Breast epithelium (tissue), 4 donors: ENCODE data around the gene CCDC28B. TPM values are rescaled to one million over a fixed set of nuclear protein-coding genes. Genes with fewer than 3 reads are reported as not detected.

Experiments
- DNase-seq, 2 donors: peaks; one replicate each; pipeline ENCODE4 v3.0.0-alpha.2; 2019; ENCODE audit warnings: low spot score in 2 of 2
- H3K27ac ChIP-seq, 2 donors: fragments of 200-600 bp; sonication (generic) in 1 of 2; one replicate each; pipeline ENCODE4 v1.5.1; 2016 to 2019; ENCODE audit warnings: mild to moderate bottlenecking in 1 of 2
- H3K27me3 ChIP-seq, 2 donors: fragments of 200-600 bp; sonication (generic) in 1 of 2; one replicate each; pipeline versions ENCODE4 v1.5.1 to v1.6.0; 2017 to 2019; ENCODE audit warnings: control low read depth in 1 of 2, mild to moderate bottlenecking in 1 of 2
- H3K36me3 ChIP-seq: fragments of 200-600 bp; one replicate; pipeline ENCODE4 v1.5.1; 2019
- H3K4me1 ChIP-seq, 2 donors: fragments of 200-600 bp; sonication (generic); one replicate each; pipeline ENCODE4 v1.5.1; 2016 to 2019; ENCODE audit warnings: control low read depth in 1 of 2
- H3K4me3 ChIP-seq, 3 donors: fragments of 200-600 bp; sonication (generic); 1 replicate in 2 of 3; 2 replicates in 1 of 3; pipeline ENCODE4 v1.5.1; 2016 to 2019; ENCODE audit warnings: mild to moderate bottlenecking in 3 of 3, moderate library complexity in 2 of 3
- H3K9me3 ChIP-seq, 2 donors: fragments of 200-600 bp; sonication (generic) in 1 of 2; one replicate each; pipeline ENCODE4 v1.5.1; 2016 to 2019; ENCODE audit warnings: control low read depth in 1 of 2
- CTCF ChIP-seq, 3 donors: fragments of 450-650 bp; IDR thresholded peaks; one replicate each; pipeline ENCODE4 v1.5.1; 2016 to 2017; ENCODE audit warnings: antibody characterized with exemption in 3 of 3, mild to moderate bottlenecking in 3 of 3, moderate library complexity in 3 of 3
- POLR2A ChIP-seq: fragments of 450-650 bp; IDR thresholded peaks from one replicate; pipeline ENCODE4 v1.6.1; 2016; ENCODE audit warnings: antibody characterized with exemption, mild to moderate bottlenecking, moderate library complexity
- POLR2AphosphoS5 ChIP-seq, 3 donors: sonication (generic); formaldehyde crosslinking; IDR thresholded peaks; one replicate each; pipeline ENCODE4 v1.6.1; 2017; ENCODE audit warnings: antibody characterized with exemption in 3 of 3
- intact Hi-C: fragments of 100-400 bp; cut with DNase I; formaldehyde crosslinking; loops from one replicate; pipeline ENCODE4 v1.15.1; 2023; ENCODE audit warnings: low total_unique reads
- total RNA-seq, 3 donors: library from RNA; depleted of rRNA; stranded (reverse); fragments of >200 nt; gene quantifications; one replicate each; pipeline ENCODE4 v1.1.0, GENCODE V29; 2016

The CCDC28B gene
- total RNA-seq, 3 donors from 2014 or later = 1.4 to 5.2 (median 4.1) TPM

DNA sequence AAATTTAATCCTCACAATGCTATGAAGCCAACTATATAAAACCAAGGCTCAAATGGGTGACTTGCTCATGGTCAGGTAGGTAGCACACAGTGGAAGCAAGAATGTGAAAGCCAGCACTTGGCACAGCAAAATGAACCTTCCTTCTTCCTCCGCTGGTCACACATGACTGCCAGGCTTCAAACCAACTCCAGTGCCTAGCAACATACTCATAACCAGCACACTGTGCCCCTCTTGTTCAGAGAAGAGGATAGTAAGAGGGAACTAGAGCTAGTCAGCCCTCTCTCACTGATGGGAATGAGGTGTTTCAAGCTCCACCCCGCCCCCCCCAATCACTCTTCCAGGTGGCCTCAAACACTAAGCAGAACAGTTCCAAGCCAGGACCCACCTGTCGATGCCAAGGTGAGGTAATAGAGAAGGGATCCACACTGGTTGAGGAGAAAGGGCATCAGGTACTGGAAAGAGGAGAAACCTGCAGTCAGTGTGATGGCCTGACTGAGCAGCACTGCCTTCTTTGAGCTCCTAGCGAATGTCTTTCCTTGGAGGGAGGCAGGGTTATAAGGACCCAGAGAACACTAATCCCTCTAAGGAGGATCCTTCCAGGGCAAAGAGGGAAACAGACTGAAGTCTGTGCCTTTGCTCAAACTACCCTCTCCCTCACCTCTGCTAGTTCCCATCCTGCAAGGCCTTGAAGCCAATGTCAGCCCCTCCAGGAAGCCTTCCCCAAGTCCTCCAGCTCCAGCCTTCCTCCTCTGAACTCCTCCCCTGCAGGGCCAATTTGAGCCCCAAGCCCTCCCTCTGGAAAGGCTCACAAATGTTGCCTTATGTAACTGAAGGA, 20.6 kb downstream of the CCDC28B start:
- Histone ChIP-seq H3K9me3 (no peaks in the 10 kb centered on the region), H3K4me1 (peaks cover 10% of the 10 kb centered on the region in 2 donors), H3K4me3 (peak overlapping the region; percentile 66 to 92 (median 85)), H3K27ac (peak overlapping the region in 1 of 2 donors; percentile 97), H3K36me3 (no peaks in the 10 kb centered on the region), H3K27me3 (no peaks in the 10 kb centered on the region)
- intact Hi-C loops = no loop called here
- DNase-seq = no peak
- TF ChIP-seq POLR2A (no peak), POLR2AphosphoS5 (IDR thresholded peaks at IDR 0.05) (no peak), CTCF (IDR thresholded peaks at IDR 0.05) (no peak)

DNA sequence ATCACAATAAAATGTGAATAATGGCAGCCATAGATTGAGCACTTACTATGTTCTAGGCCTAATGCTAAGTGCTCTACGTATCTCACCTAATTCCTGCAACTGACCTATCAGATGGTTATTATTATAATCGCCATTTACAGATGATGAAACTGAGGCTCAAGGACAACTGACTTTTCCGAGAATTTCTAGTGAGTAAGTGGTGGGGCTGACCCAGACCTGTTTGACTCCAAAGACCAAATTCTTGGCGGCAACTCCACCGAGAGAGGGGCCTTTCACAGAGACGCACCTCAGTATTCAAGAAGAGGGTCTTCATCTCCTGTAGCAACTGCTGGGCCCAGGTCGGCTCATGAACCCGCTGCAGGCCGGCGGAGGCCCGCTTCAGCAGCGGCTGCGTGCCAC, 21.2 kb downstream of the CCDC28B start:
- intact Hi-C loops = no loop called here
- no peaks in the 10 kb centered on the region for H3K9me3 ChIP-seq
- peaks cover 10% of the 10 kb centered on the region in 2 donors for H3K4me1 ChIP-seq
- H3K27me3 ChIP-seq = no peaks in the 10 kb centered on the region
- H3K27ac ChIP-seq = peak overlapping the region; percentile 97
- no peaks in the 10 kb centered on the region for H3K36me3 ChIP-seq
- peak overlapping the region; percentile 66 to 92 (median 85) for H3K4me3 ChIP-seq
- TF ChIP-seq CTCF (IDR thresholded peaks at IDR 0.05) = no peak
- no peak for TF ChIP-seq POLR2AphosphoS5 (IDR thresholded peaks at IDR 0.05)
- TF ChIP-seq POLR2A = no peak
- DNase-seq = no peak

DNA sequence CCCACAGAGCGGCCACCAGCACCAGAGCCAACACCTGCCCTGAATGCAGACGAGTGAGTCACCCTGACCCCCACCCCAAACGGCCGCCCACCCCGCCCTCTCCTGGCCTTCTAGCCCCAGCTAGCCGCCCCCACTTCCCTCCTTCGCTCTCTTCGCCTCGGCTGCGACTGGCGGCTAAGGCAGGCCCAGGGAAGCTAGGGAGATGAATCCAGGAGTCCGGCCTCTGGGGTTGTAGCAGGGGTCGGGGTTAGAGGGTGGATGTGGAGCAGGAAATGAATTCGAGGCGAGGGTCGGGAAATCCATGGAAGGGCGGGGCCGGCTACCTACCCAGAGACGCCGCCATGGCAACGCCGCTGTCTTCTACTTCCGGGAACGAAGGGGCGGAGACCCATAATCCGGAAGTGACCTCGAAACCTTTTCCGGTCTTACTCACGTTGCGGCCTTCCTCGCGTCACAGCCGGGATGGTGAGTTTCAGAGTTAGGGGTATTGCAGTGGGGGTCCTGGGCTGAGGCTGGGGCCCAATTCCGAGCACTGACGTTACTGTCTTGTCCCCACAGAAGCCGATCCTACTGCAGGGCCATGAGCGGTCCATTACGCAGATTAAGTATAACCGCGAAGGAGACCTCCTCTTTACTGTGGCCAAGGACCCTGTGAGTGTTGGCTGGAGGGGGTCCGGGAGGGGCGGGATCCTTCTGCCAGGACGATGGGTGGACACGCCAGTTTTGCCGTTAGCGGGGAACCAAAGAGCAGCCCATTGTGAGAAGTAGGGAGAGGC, 21.8 kb downstream of the CCDC28B start, which contains the start of the genes EIF3I and TMEM234:
Gene EIF3I, plus strand, starts transcription at position 428 of the 776 bp plus-strand sequence. Its CDS starts 35 bp downstream, at position 463.
Gene TMEM234, minus strand, starts transcription at position 374 of the 776 bp plus-strand sequence. Its CDS starts 31 bp downstream, at position 343.
- intact Hi-C loops = no loop called here
- no peaks in the 10 kb centered on the region for H3K27me3 ChIP-seq
- H3K9me3 ChIP-seq = no peaks in the 10 kb centered on the region
- H3K4me3 ChIP-seq = peak within 1 kb of the TSS; percentile 66 to 92 (median 85)
- H3K27ac ChIP-seq = peak within 1 kb of the TSS; percentile 97
- TF ChIP-seq CTCF (IDR thresholded peaks at IDR 0.05) (no peak), POLR2AphosphoS5 (IDR thresholded peaks at IDR 0.05) (peak; percentile 94 to 99 (median 97)), POLR2A (peak; percentile 79)
- DNase-seq = peak; percentile 92 to 93
- H3K4me1 ChIP-seq = peaks cover 10% of the 10 kb centered on the region in 2 donors
- H3K36me3 ChIP-seq = no peaks in the 10 kb centered on the region

DNA sequence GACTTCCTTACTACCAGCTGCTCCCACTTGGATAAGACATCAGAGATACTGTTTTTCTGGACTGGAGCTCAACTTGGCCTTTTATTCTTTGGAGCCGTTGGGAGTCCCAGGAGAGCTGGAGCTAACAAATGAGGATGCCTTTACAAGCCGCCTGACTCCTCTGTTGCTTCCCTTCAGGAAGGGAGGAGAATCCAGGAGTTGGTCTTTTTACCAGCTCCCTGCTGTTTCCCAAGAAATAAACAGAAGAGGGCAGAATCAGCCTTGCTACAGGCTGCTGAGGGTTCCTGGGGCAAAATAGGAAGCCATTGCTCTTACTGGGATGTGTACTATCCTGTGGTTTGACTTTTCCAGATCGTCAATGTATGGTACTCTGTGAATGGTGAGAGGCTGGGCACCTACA, 23.3 kb downstream of the CCDC28B start:
- intact Hi-C loops = no loop called here

More for the DNA sequence above, 23.3 kb downstream of the CCDC28B start:
- H3K9me3 ChIP-seq = no peaks in the 10 kb centered on the region
- H3K36me3 ChIP-seq = peaks cover 6% of the 10 kb centered on the region
- H3K4me3 ChIP-seq = peak overlapping the region in 2 of 3 donors; percentile 66 to 92
- H3K27me3 ChIP-seq = no peaks in the 10 kb centered on the region
- no peak for DNase-seq
- TF ChIP-seq POLR2A = no peak
- no peak for TF ChIP-seq POLR2AphosphoS5 (IDR thresholded peaks at IDR 0.05)
- no peak for TF ChIP-seq CTCF (IDR thresholded peaks at IDR 0.05)
- H3K27ac ChIP-seq = peak overlapping the region; percentile 97
- H3K4me1 ChIP-seq = peaks cover 10% of the 10 kb centered on the region in 2 donors
